Breast epithelium (tissue), 3 donors: ENCODE results near the gene GOSR1.

ENCODE experiments used
- POLR2A ChIP-seq: fragments of 450-650 bp; IDR thresholded peaks from one replicate; pipeline ENCODE4 v1.6.1; 2016; ENCODE audit warnings: antibody characterized with exemption, mild to moderate bottlenecking, moderate library complexity
- POLR2AphosphoS5 ChIP-seq, 3 donors: sonication (generic); formaldehyde crosslinking; IDR thresholded peaks; one replicate each; pipeline ENCODE4 v1.6.1; 2017; ENCODE audit warnings: antibody characterized with exemption in 3 of 3
- TF ChIP-seq, protein P1 (sequence below), 3 donors: fragments of 450-650 bp; IDR thresholded peaks; one replicate each; pipeline ENCODE4 v1.5.1; 2016 to 2017; ENCODE audit warnings: antibody characterized with exemption in 3 of 3, mild to moderate bottlenecking in 3 of 3, moderate library complexity in 3 of 3

DNA sequence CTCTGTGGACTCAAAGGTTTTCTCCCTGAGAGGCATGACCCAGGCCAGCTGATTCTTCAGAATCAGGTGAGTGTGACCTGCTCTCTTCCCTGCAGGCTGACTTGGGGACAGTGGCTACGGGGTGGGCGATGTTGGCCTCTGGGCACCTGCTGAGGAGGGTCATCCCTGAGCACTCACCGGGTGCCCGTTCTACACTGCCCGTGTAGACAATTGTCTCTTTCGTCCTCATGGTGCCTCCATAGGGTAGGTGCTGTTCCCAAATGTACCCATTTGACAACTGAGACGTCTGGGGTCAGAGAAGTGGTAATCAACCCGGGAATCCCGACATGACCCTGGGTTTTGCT lies 74.8 kb downstream of the GOSR1 start:
- TF ChIP-seq, protein P1, sequence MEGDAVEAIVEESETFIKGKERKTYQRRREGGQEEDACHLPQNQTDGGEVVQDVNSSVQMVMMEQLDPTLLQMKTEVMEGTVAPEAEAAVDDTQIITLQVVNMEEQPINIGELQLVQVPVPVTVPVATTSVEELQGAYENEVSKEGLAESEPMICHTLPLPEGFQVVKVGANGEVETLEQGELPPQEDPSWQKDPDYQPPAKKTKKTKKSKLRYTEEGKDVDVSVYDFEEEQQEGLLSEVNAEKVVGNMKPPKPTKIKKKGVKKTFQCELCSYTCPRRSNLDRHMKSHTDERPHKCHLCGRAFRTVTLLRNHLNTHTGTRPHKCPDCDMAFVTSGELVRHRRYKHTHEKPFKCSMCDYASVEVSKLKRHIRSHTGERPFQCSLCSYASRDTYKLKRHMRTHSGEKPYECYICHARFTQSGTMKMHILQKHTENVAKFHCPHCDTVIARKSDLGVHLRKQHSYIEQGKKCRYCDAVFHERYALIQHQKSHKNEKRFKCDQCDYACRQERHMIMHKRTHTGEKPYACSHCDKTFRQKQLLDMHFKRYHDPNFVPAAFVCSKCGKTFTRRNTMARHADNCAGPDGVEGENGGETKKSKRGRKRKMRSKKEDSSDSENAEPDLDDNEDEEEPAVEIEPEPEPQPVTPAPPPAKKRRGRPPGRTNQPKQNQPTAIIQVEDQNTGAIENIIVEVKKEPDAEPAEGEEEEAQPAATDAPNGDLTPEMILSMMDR (IDR thresholded peaks at IDR 0.05), result no peak
- TF ChIP-seq POLR2A (no peak), POLR2AphosphoS5 (IDR thresholded peaks at IDR 0.05) (no peak)
